Fibroblast of lung (primary cell): ENCODE measurements around the gene PI16. TPM values are rescaled to one million over a fixed set of nuclear protein-coding genes. Genes with fewer than 3 reads are reported as not detected.

ENCODE experiments used
- DNase-seq, 2 donors: peaks; one replicate each; pipeline versions ENCODE4 v3.0.0 to v3.0.0-alpha.2; 2010; ENCODE audit warnings: low read depth in 2 of 2
- H2AFZ ChIP-seq: 2 replicates; pipeline ENCODE4 v1.5.1; 2012; ENCODE audit warnings: low read length, control low read depth, inconsistent platforms
- H3K27ac ChIP-seq: 2 replicates; pipeline ENCODE4 v1.5.1; 2011; ENCODE audit warnings: low read length, control low read depth; ENCODE audit not compliant: insufficient read depth
- H3K27me3 ChIP-seq: 2 replicates; pipeline ENCODE4 v1.5.1; 2011; ENCODE audit warnings: mild to moderate bottlenecking, low read length; ENCODE audit not compliant: control insufficient read depth, insufficient read depth
- H3K36me3 ChIP-seq: 2 replicates; pipeline ENCODE4 v1.5.1; 2011; ENCODE audit warnings: low read length; ENCODE audit not compliant: control insufficient read depth, insufficient read depth
- H3K4me1 ChIP-seq: 2 replicates; pipeline ENCODE4 v1.5.1; 2011; ENCODE audit warnings: low read length; ENCODE audit not compliant: control insufficient read depth, insufficient read depth; ENCODE audit errors: extremely low read depth
- H3K4me2 ChIP-seq: 2 replicates; pipeline ENCODE4 v1.5.1; 2011; ENCODE audit warnings: low read length, control low read depth; ENCODE audit not compliant: insufficient read depth; ENCODE audit errors: extremely low read depth
- H3K4me3 ChIP-seq, 4 experiments: fragments of 200-600 bp in 1 of 4; sonication (generic) in 1 of 4; replicated peaks in 1 of 4; 2 replicates each; pipeline ENCODE4 v1.5.1; 2011 to 2016; ENCODE audit warnings: low read length in 4 of 4, low read depth in 3 of 4, mild to moderate bottlenecking in 3 of 4, control low read depth in 2 of 4, inconsistent platforms in 1 of 4, mixed read lengths in 1 of 4; ENCODE audit not compliant: insufficient read depth in 1 of 4; ENCODE audit errors: control extremely low read depth in 1 of 4
- H3K79me2 ChIP-seq: 2 replicates; pipeline ENCODE4 v1.5.1; 2012; ENCODE audit warnings: mild to moderate bottlenecking, low read length, inconsistent platforms; ENCODE audit not compliant: control insufficient read depth, insufficient read depth
- H3K9ac ChIP-seq: 2 replicates; pipeline ENCODE4 v1.5.1; 2011; ENCODE audit warnings: mild to moderate bottlenecking, low read length, control low read depth; ENCODE audit not compliant: insufficient read depth
- H3K9me3 ChIP-seq: 2 replicates; pipeline ENCODE4 v1.5.1; 2012; ENCODE audit warnings: low read depth, low read length; ENCODE audit not compliant: control insufficient read depth, insufficient read depth
- H4K20me1 ChIP-seq: 2 replicates; pipeline ENCODE4 v1.5.1; 2011; ENCODE audit warnings: low read length; ENCODE audit not compliant: control insufficient read depth, insufficient read depth; ENCODE audit errors: extremely low read depth
- CTCF ChIP-seq, 2 donors: IDR thresholded peaks in 1 of 2; conservative IDR thresholded peaks in 1 of 2; 1 replicate in 1 of 2; 2 replicates in 1 of 2; pipeline ENCODE4 v1.5.1; 2011 to 2012; ENCODE audit warnings: low read length in 2 of 2, control low read depth in 1 of 2, inconsistent platforms in 1 of 2, low read depth in 1 of 2, mild to moderate bottlenecking in 1 of 2
- EZH2 ChIP-seq: IDR thresholded peaks from 2 replicates; pipeline ENCODE4 v1.5.1; 2012; ENCODE audit warnings: low read length, control low read depth, mild to moderate bottlenecking; ENCODE audit errors: missing control alignments
- polyA plus RNA-seq, 2 donors: library from polyadenylated mRNA; depleted of rRNA in 1 of 2; stranded (reverse) in 1 of 2; unstranded in 1 of 2; fragments of >200 nt; gene quantifications; 2 replicates each; pipeline ENCODE4 v1.2.1, GENCODE V29; 2011 to 2012; ENCODE audit warnings: missing spikeins in 1 of 2
- total RNA-seq: library from RNA; depleted of rRNA; stranded (reverse); fragments of >200 nt; gene quantifications from 2 replicates; pipeline ENCODE4 v1.2.1, GENCODE V29; 2014

PI16 gene
- total and polyA plus RNA-seq, 2 donors (not counting 1 experiment from before 2014, with no cell fraction given), result 0.09 TPM; not detected in 1

GRCh38 chr6:36997811-36998722 is 43.5 kb downstream of the PI16 start:
- TF ChIP-seq CTCF (conservative IDR thresholded peaks at IDR 0.05 in 1 of 2, IDR thresholded peaks at IDR 0.05 in 1 of 2; ENCODE audit: low read depth in 1 of 2, low read length in 2 of 2) (no peak), EZH2 (no peak)
- H3K4me3 ChIP-seq, result no peak overlapping the region
- no peak overlapping the region for H3K4me2 ChIP-seq
- H3K27me3 ChIP-seq, result peaks cover 15% of the 10 kb centered on the region
- no peaks in the 10 kb centered on the region for H3K9me3 ChIP-seq
- no peak overlapping the region for H2AFZ ChIP-seq
- no peak for DNase-seq
- no peaks in the 10 kb centered on the region for H4K20me1 ChIP-seq
- no peaks in the 10 kb centered on the region for H3K4me1 ChIP-seq
- no peak overlapping the region for H3K9ac ChIP-seq
- H3K27ac ChIP-seq, result no peak overlapping the region
- no peaks in the 10 kb centered on the region for H3K36me3 ChIP-seq
- H3K79me2 ChIP-seq, result no peaks in the 10 kb centered on the region

- H2AFZ ChIP-seq, result no peak overlapping the region
- no peaks in the 10 kb centered on the region for H3K79me2 ChIP-seq
- DNase-seq, result no peak
- no peaks in the 10 kb centered on the region for H3K4me1 ChIP-seq
- no peak overlapping the region for H3K9ac ChIP-seq
- H3K36me3 ChIP-seq, result no peaks in the 10 kb centered on the region
- no peak overlapping the region for H3K4me3 ChIP-seq
- no peak overlapping the region for H3K4me2 ChIP-seq
- H3K27me3 ChIP-seq, result peaks cover 15% of the 10 kb centered on the region
- H3K9me3 ChIP-seq, result no peaks in the 10 kb centered on the region
- TF ChIP-seq CTCF (conservative IDR thresholded peaks at IDR 0.05 in 1 of 2, IDR thresholded peaks at IDR 0.05 in 1 of 2; ENCODE audit: low read depth in 1 of 2, low read length in 2 of 2) (no peak), EZH2 (no peak)
- no peak overlapping the region for H3K27ac ChIP-seq
- no peaks in the 10 kb centered on the region for H4K20me1 ChIP-seq
Observed at GRCh38 chr6:36998723-36999038, 44.1 kb downstream of the PI16 start.

GRCh38 chr6:36999061-36999750 is 44.7 kb downstream of the PI16 start:
- H3K79me2 ChIP-seq, result no peaks in the 10 kb centered on the region
- no peak overlapping the region for H3K4me3 ChIP-seq
- no peak for TF ChIP-seq CTCF (conservative IDR thresholded peaks at IDR 0.05 in 1 of 2, IDR thresholded peaks at IDR 0.05 in 1 of 2; ENCODE audit: low read depth in 1 of 2, low read length in 2 of 2)
- no peak for TF ChIP-seq EZH2
- no peak overlapping the region for H2AFZ ChIP-seq
- H3K9ac ChIP-seq, result no peak overlapping the region
- no peak overlapping the region for H3K4me2 ChIP-seq
- no peak for DNase-seq
- no peaks in the 10 kb centered on the region for H3K9me3 ChIP-seq
- H3K36me3 ChIP-seq, result no peaks in the 10 kb centered on the region
- no peak overlapping the region for H3K27ac ChIP-seq
- peaks cover 15% of the 10 kb centered on the region for H3K27me3 ChIP-seq
- H3K4me1 ChIP-seq, result no peaks in the 10 kb centered on the region
- no peaks in the 10 kb centered on the region for H4K20me1 ChIP-seq
